WTC11 (cell line): ENCODE measurements around the gene PRKX.

Experiments used
- AFF4 ChIP-seq: sonication (generic); formaldehyde crosslinking; IDR thresholded peaks from 2 replicates; pipeline ENCODE4 v1.8.1; 2023; ENCODE audit warnings: mild to moderate bottlenecking, missing genetic modification reagents, borderline replicate concordance
- CDX4 ChIP-seq: fragments of 250-450 bp; sonication (Bioruptor Pico); IDR thresholded peaks from 2 replicates; pipeline ENCODE4 v1.9.0; 2021; ENCODE audit warnings: moderate library complexity, mild to moderate bottlenecking, inconsistent platforms, borderline replicate concordance
- CTCF ChIP-seq: fragments of 200-600 bp; IDR thresholded peaks from 2 replicates; pipeline ENCODE4 v1.8.0; 2022; ENCODE audit warnings: antibody characterized with exemption
- FOXP1 ChIP-seq: sonication (generic); formaldehyde crosslinking; IDR thresholded peaks from 2 replicates; pipeline ENCODE4 v1.8.0; 2022; ENCODE audit warnings: missing genetic modification reagents, mild to moderate bottlenecking, moderate library complexity, borderline replicate concordance
- JUN ChIP-seq: sonication (generic); formaldehyde crosslinking; IDR thresholded peaks from 2 replicates; pipeline ENCODE4 v1.8.0; 2023; ENCODE audit warnings: mild to moderate bottlenecking, missing genetic modification reagents
- KAT7 ChIP-seq: sonication (generic); formaldehyde crosslinking; IDR thresholded peaks from 2 replicates; pipeline ENCODE4 v1.8.1; 2023; ENCODE audit warnings: missing genetic modification reagents, mild to moderate bottlenecking, borderline replicate concordance
- MAX ChIP-seq: sonication (generic); formaldehyde crosslinking; IDR thresholded peaks from 2 replicates; pipeline ENCODE4 v1.8.0; 2022; ENCODE audit warnings: mild to moderate bottlenecking, missing genetic modification reagents
- RORB ChIP-seq: fragments of 250-450 bp; sonication (Bioruptor Pico); IDR thresholded peaks from 2 replicates; pipeline ENCODE4 v1.9.0; 2021; ENCODE audit warnings: mild to moderate bottlenecking

GRCh38 chrX:3690140-3690539 lies 23.3 kb downstream of the PRKX start:
- TF ChIP-seq CTCF (no peak), KAT7 (CRISPR knock-in tag) (no peak), AFF4 (CRISPR knock-in tag) (no peak), FOXP1 (CRISPR knock-in tag) (no peak), CDX4 (CRISPR knock-in tag) (no peak), RORB (CRISPR knock-in tag) (no peak), JUN (CRISPR knock-in tag) (no peak), MAX (no peak)
